NOMO-1 treated with dmso at 0.1 percent for 144 hours (cell line): ENCODE measurements around the gene CCDC83.

Experiments
- DNase-seq: peaks from one replicate; lab custom pipeline; 2025; ENCODE audit not compliant: unreplicated experiment; lab: John Stamatoyannopoulos, UW

CCDC83 gene

DNA sequence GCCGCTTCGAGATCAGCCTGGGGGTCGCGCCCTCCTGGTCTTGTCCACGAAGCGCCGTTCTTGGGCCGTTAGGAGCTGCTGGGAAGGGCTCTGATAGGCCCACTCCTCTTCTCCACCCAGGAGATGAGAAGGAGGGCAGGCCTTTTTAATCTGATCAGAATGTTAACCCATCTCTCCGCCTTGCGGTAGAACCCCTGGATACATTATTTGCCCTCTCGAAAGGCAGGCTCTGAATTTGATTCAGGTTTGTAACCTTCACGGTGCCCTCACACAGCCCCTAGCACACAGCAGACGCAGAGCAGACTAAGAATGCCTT is at the start of gene CCDC83:
Gene CCDC83, plus strand, starts transcription at position 43 of the 316 bp plus-strand sequence. CDS start 9,741 bp downstream, outside the sequence.
- no peak for DNase-seq

DNA sequence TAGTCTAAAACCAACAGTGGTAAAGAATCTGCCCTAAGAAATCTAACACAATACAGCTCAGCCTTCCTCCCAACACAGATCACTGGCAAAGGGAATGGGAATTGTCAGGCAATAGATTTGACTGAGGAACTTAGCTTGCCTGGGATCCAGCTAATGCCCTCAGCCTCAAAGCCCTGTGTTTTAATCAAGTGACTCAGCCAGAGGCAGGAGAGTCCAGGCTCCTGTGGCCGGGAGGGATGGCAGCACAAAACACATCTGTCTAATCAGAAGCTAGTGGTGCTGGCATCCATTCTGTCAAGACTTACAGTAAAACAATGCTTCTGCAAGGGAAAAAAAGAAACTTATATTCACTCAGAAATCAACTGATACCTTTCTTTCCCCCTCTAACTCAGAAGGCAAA is 49.8 kb upstream of the CCDC83 start:
- no peak for DNase-seq

DNA sequence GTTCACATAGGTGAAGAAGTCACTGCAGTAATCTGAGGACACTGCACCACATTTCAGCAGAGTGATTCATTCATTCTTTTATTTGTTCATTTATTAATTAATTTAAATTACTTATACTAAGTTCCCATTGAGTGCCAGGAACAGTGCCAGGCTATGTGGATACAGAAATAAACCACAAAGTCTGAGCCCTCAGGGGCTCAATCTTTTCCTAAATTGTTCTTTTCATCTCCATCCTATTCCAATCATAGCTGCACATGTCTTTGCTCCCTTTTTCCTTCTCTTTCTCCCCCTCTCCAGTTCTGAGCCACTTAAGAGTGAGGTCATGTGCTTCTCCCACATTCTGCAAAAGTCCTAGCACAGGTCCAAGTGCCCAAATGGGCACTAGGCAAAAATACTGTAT is 49.2 kb upstream of the CCDC83 start:
- no peak for DNase-seq

DNA sequence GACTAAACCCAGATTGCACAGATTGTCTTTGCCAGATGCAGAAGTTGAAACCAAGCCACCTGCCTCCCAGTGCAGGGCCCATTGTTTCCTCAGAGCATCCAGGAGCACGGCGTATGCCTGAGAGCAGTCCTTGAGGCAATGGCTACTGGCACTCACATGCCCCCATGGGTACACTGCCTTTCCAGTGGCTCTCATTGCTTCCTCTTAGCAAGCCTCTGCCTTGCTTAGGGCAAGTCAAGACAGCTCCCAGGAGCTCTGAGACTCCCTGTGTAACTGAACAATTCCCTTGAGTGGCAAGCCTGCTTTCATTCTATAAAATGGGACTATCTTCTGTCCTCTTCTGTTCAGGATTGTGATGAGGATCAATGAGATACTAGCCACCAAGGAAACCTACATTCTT is 48.3 kb upstream of the CCDC83 start:
- no peak for DNase-seq

DNA sequence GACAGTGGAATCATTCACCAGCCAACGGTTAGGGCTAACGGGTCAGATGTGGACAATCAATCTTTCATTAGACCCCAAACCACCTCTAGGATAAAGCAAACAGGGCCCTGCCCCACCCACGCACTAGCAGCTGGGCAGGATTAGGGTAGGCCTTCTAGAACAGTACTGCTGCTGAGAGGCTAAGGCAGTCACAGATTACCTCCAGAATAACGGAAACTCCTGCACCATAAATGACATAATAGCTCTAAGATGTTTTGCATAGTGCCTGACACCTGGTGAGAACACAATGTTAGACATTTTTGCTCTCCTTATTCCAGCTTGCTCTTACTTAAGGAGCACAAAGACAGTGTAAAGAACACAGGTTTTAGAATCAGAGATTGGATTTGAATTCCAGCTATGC is 46.0 kb upstream of the CCDC83 start:
- no peak for DNase-seq

DNA sequence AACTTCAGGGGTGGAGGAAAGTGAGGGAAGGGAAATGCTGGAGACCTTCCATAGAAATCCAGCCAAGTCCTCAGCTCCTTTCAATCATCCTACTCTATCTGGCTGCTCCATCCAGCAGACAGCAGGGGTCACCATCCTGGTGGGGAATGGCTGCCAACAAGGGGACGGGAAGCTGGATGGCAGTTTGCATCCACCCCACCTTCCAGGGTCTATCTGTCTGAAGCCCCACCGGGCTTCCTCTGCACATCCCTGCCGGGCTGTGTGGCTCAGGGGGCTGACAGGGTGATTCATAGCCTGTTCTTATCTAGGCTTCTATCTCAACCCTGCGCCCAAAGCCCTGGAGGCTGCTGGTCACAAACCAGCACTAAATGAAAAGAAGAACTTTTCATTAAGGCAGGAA is 45.3 kb upstream of the CCDC83 start:
- DNase-seq: no peak

DNA sequence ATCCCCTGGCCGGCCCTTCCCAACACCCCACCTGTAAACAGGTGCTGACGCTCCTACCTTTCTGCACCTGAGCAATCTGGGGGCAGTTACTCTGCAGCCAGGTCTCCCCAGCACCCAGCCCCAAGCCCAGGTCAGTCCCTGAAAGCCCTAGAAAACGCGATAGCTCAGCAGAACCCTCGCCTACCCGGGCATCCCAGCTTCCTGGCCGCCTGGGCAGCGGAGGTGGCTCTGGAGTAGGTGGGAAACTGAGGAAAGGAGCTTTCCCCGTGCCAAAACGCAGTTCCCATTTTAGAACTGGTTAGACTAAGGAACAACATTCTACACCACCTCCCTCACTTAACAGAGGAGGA is 44.7 kb upstream of the CCDC83 start:
- no peak for DNase-seq

DNA sequence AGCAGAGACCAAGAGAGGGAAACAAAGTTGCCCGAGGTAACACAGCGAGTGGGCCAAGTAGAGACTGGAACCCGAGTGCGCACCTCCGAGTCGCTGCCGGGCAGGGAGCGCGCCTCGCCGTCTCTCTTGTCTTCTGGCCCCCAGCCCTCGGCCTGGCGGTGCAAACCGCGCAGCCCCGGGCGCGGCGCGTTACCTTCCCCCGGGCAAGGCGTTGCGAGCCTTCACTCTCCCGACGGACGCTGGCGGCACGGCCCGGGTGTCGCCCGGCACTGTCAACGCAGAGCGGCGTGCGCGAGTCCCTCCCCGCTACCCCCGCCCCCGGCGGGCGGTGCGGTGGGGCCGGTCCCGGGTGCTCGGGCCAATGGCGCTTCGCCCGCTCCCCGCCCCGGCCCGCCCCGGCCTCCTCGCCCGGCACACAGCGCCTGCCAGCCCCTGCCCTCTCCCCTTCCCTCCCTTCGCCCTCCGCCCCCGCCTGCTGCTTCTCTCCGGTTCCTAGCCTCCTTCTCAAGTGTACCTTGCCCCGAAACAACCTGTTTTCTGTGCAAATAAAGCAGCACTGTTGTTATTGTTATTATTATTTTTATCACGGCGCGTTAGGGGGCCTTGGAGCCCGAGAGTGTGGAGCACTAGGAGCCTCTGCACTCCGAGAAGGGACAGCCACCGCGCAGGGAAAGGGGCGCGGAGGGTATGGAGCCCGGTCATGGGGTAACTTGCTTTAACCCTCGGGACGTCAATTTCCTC is 44.1 kb upstream of the CCDC83 start, which contains the start of gene SYTL2:
Gene SYTL2, minus strand, starts transcription at position 271 of the 741 bp plus-strand sequence. CDS start 53,416 bp downstream, outside the sequence.
- DNase-seq: peak; percentile 6

DNA sequence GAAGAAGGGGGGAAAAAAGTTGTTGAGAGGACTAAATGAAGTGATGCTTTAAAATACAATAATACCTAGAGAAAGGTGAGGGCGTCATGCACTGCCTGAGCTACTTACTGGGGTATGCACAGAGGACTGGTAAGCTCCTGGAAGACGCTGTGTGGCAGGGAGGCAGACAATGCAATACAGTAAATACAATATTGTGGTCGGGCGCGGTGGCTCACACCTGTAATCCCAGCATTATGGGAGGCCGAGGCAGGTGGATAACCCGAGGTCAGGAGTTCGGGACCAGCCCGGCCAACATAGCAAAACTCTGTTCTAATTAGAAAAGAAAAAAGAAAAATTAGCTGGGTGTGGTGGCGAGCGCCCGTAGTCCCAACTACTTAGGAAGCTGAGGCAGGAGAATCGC is 43.6 kb upstream of the CCDC83 start:
- DNase-seq: no peak

DNA sequence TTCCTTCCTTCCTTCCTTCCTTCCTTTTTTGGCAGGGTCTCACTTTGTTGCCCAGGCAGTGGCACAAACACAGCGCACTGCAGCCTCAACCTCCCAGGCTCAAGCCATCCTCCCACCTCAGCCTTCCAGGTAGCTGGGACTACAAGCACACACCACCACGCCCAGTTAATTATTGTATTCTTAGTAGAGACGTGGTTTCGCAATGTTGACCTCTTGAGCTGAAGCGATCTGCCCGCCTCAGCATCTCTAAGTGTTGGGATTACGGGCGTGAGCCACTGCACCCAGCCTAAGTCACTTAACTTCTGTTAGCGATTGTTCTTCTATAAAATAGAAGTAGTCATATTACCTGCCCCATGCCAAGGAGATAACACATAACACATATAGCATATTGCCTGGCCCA is 41.5 kb upstream of the CCDC83 start:
- peak; percentile 5 for DNase-seq

DNA sequence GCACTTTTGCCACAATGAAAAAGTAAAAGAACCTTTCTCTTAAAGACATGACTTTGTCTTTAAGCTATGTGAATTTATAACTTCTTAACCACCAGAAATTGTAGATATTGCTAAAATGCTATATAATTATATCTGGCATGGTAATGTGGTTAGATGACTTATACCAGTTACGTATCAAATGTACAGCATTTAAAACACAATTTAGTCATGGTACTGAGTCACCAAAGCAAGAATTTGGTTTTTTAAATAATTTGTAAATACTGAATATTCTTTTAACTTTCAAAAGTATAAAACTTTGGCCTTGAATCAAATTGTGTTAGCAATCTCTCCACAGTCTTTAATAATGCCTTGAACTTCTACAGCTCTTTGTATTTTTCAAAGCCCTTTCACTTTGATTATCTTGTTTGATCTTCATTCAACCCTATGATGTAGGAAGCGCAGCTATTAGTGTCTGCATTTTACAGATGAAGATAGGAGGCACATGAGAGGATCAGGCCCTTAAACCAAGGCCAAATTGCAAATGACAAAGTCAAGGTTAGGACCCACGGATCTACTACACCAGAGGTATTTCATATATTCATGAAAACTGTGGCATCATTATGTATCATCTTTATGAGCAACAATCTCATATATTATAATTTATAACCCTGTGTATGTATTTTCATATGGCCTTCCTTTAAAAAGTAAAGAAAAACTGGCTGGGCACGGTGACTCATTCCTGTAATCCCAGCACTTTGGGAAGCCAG is 39.8 kb upstream of the CCDC83 start:
- no peak for DNase-seq

DNA sequence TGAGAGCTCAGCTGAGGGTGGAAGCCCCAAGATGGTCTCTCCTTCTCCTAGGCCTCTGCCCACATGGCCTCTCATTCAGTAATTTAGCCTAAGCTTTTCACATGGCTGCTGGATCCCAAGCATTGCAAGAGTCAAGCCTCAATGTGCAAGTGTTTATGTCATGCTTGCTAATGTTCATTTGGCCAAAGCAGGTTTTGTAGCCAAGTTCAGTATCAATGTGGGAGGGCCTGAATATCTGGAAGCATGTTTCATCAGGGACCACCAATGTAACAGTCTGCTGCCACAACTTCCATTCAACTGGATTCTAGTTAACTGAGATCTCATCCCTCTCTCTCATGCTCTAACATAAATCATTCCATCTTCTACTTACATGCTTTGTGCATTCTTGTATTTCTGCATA is 35.7 kb upstream of the CCDC83 start:
- DNase-seq: no peak

DNA sequence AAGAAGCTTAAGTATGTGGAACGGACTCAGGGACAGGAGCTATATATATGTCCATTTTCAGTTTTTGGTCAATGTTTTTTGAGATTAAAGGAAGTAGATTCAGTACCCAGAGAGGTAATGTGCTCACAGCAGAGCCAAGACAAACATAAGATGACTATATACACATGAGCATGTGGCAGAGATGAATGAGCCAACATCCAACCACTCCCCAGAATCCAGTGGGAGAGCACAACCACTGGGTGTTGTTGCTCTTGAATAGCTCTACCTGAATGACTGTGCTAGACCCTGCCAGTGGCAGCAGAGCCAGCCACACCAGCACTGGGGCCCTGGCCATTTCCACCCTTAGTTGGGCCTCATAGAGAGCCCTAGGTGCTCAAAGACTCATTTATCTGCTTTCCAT is 33.5 kb upstream of the CCDC83 start:
- DNase-seq: no peak

DNA sequence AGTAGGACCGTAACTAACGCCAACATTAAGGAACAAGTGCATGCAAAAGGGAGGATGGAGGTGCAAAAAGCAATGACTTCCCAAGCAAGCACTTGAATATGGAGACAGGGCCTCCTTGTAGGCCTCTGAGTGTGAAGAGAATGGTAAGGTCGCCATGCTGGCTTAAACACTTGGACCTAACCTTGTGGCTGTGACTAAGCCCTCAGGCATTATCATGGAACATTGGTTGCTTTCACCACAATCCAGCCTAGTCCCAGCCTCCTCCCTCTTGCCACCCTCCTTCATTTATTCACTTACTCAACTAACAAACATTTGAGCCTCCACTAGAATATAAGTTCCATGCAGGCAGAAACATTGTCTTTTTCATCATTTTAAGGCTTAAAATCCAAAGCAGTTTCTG is 32.4 kb upstream of the CCDC83 start:
- DNase-seq: no peak

DNA sequence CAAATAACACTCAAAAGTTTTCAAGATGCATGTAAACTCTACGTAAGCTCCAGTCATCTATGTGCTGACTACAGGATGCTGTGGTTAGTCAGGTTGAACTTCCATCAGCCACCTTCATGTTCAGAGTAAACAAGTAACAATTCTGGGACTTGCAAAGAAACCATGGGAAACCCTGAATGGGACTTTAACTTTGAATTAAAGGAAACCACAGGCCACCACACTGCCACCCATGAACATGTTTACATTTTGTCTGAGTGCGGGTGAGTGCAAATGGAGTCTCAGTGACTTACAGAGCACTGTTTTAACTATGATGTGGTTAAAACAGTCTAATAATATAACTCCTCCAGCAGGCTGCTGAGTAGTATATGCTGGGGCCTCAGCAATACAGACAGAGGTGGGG is 31.4 kb upstream of the CCDC83 start:
- no peak for DNase-seq

DNA sequence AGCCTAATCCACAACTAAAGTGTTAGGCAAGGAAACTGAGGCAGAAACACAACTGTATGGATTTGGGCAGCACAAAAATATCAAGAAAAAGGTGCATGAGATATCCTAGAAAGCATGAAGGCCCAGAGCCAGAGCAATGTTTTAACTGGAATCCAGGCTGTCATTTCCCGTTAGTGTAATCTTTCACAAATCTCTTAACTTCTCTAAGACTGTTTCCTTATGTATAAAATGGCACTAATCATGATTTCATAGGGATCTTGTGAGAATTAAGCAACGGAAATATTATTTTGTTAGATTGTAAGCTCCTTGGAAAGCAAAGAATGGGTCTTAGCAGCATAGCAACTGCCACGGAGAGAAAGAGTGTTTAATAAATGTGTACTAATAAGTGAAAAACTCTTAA is 29.6 kb upstream of the CCDC83 start:
- no peak for DNase-seq

DNA sequence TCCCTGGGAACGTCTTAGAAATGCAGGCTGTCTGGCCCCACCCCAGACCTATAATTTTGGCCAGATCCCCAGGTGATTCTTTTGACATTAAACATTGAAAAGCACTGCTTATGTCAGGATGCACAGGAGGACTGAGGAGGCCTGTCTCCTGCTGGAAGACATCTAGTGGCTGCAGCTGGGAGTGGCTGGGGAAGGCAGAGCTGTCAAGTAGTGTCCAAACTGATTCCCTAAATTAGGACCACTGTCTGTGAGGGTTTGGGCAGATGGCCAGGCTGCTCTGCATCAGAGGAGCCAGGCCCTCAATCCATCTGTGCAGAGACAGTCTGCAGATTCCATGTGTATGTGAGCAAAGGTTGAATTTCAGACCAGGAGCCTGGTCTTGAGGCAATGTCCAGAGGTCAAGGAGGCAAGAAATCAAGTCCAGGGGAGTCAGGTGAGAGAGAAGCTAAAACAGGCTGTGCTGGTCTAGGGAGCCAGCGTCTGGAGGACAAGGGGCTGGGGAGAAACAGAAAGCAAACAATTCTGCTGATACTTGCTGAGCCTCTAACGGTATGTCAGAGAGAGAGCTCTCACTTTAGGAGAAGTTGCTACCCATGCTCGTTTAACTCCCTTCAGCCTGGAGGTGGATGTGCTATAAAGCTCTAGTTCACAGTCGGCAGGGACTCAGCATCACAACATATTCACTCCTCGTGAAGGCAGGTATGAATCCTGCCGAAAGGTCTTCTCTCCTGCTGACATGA is 28.9 kb upstream of the CCDC83 start:
- DNase-seq: no peak

DNA sequence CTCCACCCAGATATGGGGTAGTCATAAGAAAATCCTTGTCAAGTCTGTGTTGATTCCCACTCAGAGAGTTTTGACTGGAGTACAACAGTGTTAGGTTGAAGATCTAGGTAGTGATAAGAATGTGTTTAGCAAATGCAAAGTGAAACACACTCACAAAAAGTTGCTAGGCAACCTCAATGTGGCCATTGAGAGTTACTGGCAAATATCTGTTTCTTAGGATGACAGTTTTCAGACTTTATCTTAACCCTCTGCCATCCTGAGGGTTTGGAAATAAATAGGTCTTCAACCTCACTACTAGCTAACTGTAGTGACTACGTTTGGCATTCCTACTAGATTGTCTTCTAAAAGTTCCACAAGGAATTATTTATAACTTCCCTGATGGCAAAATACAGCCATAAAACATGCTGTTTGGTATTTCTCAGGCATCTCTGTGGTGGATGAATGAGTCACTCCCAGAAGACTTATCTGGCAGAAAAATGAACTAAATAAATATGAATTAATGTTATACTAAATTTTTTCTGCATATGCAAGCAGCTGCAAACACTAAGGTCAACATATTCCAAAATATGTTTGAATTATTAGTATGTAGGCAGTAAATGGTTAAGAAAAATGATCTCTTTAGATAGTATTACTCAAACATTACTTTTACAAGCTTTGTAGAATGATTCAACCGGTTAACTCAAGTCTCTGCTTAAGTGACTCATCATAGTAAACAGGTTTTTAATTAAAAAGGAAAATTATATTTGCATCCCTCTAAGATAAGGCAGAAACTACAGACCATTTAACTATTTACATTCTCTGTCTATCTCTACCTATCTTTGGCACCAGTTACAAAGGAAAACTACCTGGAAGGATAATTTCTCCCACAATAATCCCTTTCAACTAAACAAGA is 27.2 kb upstream of the CCDC83 start:
- DNase-seq: no peak

DNA sequence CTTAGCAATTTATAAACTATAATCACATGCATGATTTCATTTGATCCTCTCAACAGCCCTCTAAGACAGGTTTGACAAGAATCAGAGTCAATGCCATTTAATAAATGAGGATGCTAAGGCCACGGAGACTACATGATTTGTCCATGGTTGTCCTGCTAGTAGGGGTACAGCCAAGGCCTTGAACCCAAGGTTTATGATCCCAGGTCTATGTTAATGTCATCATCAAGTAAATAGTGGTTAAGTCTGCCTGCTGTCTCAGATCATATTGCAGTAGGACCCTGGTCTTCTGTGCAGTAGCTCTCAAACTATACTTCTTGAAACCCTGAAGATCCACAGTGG is 26.6 kb upstream of the CCDC83 start:
- no peak for DNase-seq

DNA sequence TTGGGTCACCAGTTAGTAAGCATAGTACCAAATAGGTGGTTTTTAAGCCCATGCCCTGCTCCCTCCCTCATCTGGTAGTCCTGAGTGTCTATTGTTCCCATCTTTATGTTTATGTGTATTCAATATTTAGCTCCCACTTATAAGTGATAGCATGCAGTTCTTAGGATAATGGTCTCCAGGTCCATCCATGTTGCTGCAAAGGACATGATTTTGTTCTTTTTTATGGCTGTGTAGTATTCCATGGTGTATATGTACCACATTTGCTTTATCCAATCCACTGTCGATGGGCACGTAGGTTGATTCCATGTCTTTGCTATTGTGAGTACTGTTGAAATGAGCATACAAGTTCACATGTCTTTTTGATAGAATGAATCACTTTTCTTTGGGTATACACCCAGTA is 26.0 kb upstream of the CCDC83 start:
- no peak for DNase-seq

DNA sequence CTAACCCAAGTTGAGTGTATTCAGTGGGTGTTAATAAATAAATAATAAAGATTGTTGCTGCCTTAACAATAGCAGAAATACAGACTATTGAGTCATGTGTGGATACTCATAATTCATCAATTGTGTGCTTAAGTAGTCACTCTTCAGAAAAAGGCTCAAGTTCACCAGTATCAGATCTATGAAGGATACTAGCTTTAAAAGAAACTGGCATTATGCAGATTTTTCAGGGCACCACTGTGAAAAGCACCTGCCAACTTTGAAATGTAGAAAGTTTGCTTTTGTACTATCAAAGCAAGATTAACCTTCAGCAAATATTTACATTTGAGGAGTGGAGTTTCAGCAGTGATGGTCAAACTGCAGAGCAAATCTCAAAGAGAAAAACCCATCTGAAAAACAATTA is 24.1 kb upstream of the CCDC83 start:
- DNase-seq: no peak
